ENCODE data around the gene GNB1L. TPM values are rescaled to one million over a fixed set of nuclear protein-coding genes. Genes with fewer than 3 reads are reported as not detected.
A peak's percentile ranks its signal among the peaks of the same experiment; 100 is the strongest.

GNB1L gene
- total RNA-seq, 2 donors from 2014 or later: 5.6 to 12.0 TPM

DNA sequence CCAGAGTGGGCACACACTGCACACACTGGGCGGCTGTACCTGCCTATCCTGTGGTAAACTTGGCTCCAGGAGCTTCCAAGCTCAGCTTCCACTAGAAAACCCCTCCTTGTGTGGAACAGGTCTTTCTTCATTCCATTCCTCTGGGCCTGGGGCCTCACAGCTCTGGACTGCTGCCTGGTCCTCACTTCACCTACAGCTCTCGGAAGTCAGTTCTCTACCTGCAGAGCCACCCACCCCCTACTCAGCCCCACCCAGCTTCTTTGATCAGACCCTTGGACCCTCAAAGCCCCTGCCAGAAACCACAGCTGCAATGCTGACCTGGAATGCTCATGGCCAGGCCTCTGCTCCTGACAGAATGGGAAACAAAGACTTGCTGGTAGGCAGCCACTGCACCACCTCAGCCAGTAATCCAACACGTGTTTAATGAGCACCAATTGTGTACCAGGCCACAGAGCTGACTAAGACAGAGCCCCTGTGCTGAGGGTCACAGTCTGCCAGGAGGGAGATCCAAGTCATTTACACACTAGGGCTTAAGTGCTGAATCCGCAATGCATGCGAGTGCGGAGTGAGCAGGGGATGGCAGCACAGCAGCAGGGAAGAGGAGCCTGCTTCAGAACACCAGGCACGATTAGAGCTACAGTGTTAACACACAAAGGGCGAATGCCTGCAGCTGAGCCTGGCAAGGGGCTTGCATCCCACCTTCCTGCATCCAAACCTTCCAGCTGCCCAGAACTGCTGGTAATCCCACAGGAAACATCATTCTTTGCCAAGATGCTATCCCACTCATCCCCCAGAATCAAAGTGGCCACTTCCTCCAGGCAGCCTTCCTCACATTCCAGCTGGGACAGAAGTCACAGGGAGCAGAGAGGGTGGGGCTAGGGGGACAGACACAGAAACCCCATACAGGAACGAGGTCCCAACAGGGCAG, 4.6 kb downstream of the GNB1L start:
- H3K4me3 ChIP-seq: no peak overlapping the region
- intact Hi-C loops (cut with DNase I): no loop called here
- TF ChIP-seq, protein P1, sequence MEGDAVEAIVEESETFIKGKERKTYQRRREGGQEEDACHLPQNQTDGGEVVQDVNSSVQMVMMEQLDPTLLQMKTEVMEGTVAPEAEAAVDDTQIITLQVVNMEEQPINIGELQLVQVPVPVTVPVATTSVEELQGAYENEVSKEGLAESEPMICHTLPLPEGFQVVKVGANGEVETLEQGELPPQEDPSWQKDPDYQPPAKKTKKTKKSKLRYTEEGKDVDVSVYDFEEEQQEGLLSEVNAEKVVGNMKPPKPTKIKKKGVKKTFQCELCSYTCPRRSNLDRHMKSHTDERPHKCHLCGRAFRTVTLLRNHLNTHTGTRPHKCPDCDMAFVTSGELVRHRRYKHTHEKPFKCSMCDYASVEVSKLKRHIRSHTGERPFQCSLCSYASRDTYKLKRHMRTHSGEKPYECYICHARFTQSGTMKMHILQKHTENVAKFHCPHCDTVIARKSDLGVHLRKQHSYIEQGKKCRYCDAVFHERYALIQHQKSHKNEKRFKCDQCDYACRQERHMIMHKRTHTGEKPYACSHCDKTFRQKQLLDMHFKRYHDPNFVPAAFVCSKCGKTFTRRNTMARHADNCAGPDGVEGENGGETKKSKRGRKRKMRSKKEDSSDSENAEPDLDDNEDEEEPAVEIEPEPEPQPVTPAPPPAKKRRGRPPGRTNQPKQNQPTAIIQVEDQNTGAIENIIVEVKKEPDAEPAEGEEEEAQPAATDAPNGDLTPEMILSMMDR (IDR thresholded peaks at IDR 0.05): no peak
- no peak for TF ChIP-seq POLR2A (IDR thresholded peaks at IDR 0.05)
- TF ChIP-seq POLR2AphosphoS5 (IDR thresholded peaks at IDR 0.05): peak; percentile 87
- no peaks in the 10 kb centered on the region for H3K27me3 ChIP-seq (replicated peaks; ENCODE audit: insufficient read depth)
- peak; percentile 90 for DNase-seq (ENCODE audit: low spot score)
- no peaks in the 10 kb centered on the region for H3K9me3 ChIP-seq
- peak overlapping the region; percentile 58 to 91 for H3K27ac ChIP-seq
- peaks cover 35% of the 10 kb centered on the region for H3K4me1 ChIP-seq (replicated peaks)
- peaks cover 0 to 17% of the 10 kb centered on the region in 2 donors for H3K36me3 ChIP-seq
- WGBS: 50% methylated on average over 9 of the region's 9 CpGs

DNA sequence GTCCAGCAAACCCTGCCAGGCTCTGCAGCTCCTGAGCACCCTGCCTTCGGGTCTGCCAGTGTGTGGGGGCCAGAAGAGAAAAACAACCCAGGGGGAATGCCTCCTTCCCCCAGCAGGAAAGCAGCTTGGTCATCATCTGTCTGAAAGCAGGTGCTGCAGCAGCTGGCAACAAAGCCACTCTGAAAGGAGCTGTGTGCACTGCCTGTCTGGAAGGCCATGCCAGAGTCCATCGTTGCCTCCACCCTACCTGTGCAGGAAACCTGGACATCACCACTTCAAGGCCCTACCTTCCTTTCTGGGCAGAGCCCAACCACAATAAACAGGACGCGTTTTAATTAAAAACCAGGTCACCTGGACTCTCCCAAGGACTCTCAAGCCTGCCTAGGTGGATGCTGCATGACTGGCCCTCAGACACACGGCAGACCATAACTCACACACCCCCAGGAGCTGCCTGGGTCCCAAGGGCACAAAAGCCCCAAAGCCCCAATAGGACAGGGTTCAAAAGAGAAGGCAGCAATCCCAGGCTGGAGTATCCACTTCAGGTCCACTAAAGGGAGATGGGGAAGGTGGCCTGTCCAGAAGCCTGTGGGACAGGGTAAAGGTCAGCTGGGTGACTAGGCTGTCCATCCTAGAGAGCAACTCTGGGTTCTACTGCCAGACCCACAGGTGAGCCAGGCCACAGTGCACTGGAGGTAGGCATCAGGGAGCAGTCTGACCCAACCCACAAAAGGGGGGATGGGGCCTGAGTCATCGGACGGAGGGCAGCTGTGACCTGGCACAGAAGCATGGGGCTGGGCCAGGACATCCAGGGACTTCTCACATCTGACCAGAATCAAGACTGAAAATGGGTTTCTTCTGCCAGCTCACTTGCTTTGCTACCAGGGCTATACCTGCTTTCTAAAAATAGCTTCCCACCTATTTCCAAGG, 6.1 kb downstream of the GNB1L start:
- H3K4me3 ChIP-seq: no peak overlapping the region
- H3K9me3 ChIP-seq: no peaks in the 10 kb centered on the region
- peaks cover 43% of the 10 kb centered on the region for H3K4me1 ChIP-seq (replicated peaks)
- H3K27ac ChIP-seq: peak overlapping the region; percentile 58 to 91
- TF ChIP-seq POLR2AphosphoS5 (IDR thresholded peaks at IDR 0.05) (no peak), POLR2A (IDR thresholded peaks at IDR 0.05) (no peak)
- TF ChIP-seq, protein P1 (IDR thresholded peaks at IDR 0.05): no peak
- 72% methylated on average over 7 of the region's 7 CpGs for WGBS
- intact Hi-C loops (cut with DNase I): no loop called here
- no peak for DNase-seq (ENCODE audit: low spot score)
- H3K27me3 ChIP-seq (replicated peaks; ENCODE audit: insufficient read depth): no peaks in the 10 kb centered on the region
- H3K36me3 ChIP-seq: peaks cover 0 to 17% of the 10 kb centered on the region in 2 donors

DNA sequence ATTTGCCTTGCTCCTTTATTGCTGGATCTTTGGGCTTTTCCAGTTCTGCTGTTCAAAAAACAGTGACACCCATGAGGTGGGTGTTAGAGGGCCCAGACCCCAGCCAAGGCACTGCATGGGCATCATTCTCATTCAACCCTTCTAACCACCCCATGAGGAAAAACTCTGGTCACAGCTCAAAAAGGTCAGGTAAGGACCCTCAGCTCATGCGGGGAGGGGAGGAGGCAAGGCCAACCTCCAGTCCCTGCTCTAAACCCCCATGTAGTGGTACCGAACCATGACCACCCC, 7.4 kb downstream of the GNB1L start:
- intact Hi-C loops (cut with DNase I): no loop called here
- TF ChIP-seq, protein P1 (IDR thresholded peaks at IDR 0.05): no peak
- TF ChIP-seq POLR2A (IDR thresholded peaks at IDR 0.05): no peak
- no peak for TF ChIP-seq POLR2AphosphoS5 (IDR thresholded peaks at IDR 0.05)
- WGBS: 95% methylated on average over 2 of the region's 2 CpGs

DNA sequence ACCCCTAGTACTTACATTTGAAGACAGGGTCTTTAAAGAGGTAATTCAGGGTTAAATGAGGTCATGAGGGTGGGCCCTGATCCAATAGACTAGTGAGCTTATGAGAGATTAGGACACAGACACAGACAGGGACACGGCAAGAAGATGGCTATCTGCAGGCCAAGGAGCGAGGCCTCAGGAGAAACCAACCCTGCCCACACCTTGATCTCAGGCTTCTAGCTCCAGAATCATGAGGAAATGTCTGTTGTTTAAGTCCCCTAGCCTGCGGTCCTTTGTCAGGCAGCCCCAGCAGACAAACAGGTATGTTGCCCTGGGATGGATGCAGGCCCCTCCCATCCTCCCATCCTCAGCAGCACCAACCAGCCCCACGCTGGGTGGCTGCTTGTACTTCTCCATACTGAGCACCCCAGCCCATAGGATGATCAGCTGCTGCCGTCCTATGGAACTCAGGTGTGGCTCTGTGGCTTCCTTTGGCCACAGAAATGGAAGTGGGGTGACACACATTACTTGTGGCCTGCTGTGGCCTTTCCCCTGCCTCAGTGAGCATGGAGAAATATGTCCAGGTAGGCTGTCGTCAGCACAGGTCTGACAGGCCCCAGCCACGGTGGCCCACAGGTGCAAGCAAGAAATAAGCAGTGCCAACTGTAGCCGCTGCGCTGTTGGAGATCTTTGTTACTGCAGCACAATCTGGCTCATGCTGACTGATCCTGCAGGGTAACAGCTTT, 7.9 kb downstream of the GNB1L start:
- H3K27ac ChIP-seq: no peak overlapping the region
- no peak overlapping the region for H3K4me3 ChIP-seq
- no peak for DNase-seq (ENCODE audit: low spot score)
- peaks cover 0 to 15% of the 10 kb centered on the region in 2 donors for H3K36me3 ChIP-seq
- intact Hi-C loops (cut with DNase I): no loop called here
- WGBS: 91% methylated on average over 9 of the region's 9 CpGs
- H3K27me3 ChIP-seq (replicated peaks; ENCODE audit: insufficient read depth): no peaks in the 10 kb centered on the region
- no peaks in the 10 kb centered on the region for H3K9me3 ChIP-seq
- H3K4me1 ChIP-seq (replicated peaks): peaks cover 32% of the 10 kb centered on the region
- TF ChIP-seq, protein P1 (IDR thresholded peaks at IDR 0.05): no peak

More for the DNA sequence above, 7.4 kb downstream of the GNB1L start:
- Histone ChIP-seq H3K9me3 (no peaks in the 10 kb centered on the region), H3K27me3 (replicated peaks; ENCODE audit: insufficient read depth) (no peaks in the 10 kb centered on the region), H3K36me3 (peaks cover 0 to 17% of the 10 kb centered on the region in 2 donors), H3K4me1 (replicated peaks) (peaks cover 32% of the 10 kb centered on the region), H3K4me3 (no peak overlapping the region), H3K27ac (no peak overlapping the region)
- DNase-seq (ENCODE audit: low spot score): no peak

Data from prostate gland (tissue), 2 donors.